NK-92 treated with Interleukin-12 subunit alpha and Interleukin-12 subunit beta, amount 100 ng/mL, for 24 hours (cell line): ENCODE results near the gene PNRC2.
"Not testable (repeated sequence)": the region's sequence is repeated elsewhere in the genome, so short reads cannot be mapped to it uniquely, and the experiment has no call there.

Experiments used
- DNase-seq: peaks from one replicate; lab custom pipeline; 2025; lab: John Stamatoyannopoulos, UW

Gene PNRC2

GRCh38 chr1:23953020-23953419 lies 6.6 kb upstream of the PNRC2 start:
- DNase-seq = no peak

- no peak for DNase-seq
These were observed 2.5 kb upstream of the PNRC2 start for GRCh38 chr1:23957096-23957495.

- DNase-seq = not testable (repeated sequence)
These were observed 1.4 kb upstream of the PNRC2 start for GRCh38 chr1:23958040-23958809.

GRCh38 chr1:23958810-23959460 lies 693 bp upstream of the PNRC2 start:
- peak; percentile 91 for DNase-seq

- no peak for DNase-seq
These were observed 828 bp downstream of the PNRC2 start for GRCh38 chr1:23960291-23961020.

GRCh38 chr1:23963617-23964234 lies 4.1 kb downstream of the PNRC2 start:
- no peak for DNase-seq

- DNase-seq = no peak
These were observed 4.6 kb downstream of the PNRC2 start for GRCh38 chr1:23964235-23964668.

GRCh38 chr1:23964790-23965740 lies 5.4 kb downstream of the PNRC2 start:
- DNase-seq = no peak

GRCh38 chr1:23966973-23967493 lies 7.4 kb downstream of the PNRC2 start:
- DNase-seq = no peak

- no peak for DNase-seq
These were observed 8.2 kb downstream of the PNRC2 start for GRCh38 chr1:23967871-23968270.

GRCh38 chr1:23977187-23977853 lies 17.7 kb downstream of the PNRC2 start:
- DNase-seq = no peak

- no peak for DNase-seq
These were observed 18.2 kb downstream of the PNRC2 start for GRCh38 chr1:23977854-23978191.

GRCh38 chr1:23978805-23979204 lies 19.2 kb downstream of the PNRC2 start:
- no peak for DNase-seq

GRCh38 chr1:23979387-23979880 lies 19.8 kb downstream of the PNRC2 start:
- no peak for DNase-seq

GRCh38 chr1:23979881-23980727 lies 20.5 kb downstream of the PNRC2 start, which contains the start of gene SRSF10:
Gene SRSF10 (minus strand): TSS chr1:23980327. CDS start chr1:23980255, 72 bp downstream.
- DNase-seq = peak; percentile 96

GRCh38 chr1:23980728-23981070 lies 21.1 kb downstream of the PNRC2 start:
- peak; percentile 46 for DNase-seq

- DNase-seq = no peak
These were observed 25.0 kb downstream of the PNRC2 start for GRCh38 chr1:23984417-23985186.

- not testable (repeated sequence) for DNase-seq
These were observed 27.4 kb downstream of the PNRC2 start for GRCh38 chr1:23987038-23987437.

- no peak for DNase-seq
These were observed 29.6 kb downstream of the PNRC2 start for GRCh38 chr1:23989263-23989662.
